Gastrocnemius medialis (tissue), 4 donors: Measurements from ENCODE around the gene KRT14.

Experiments used
- POLR2A ChIP-seq, 2 donors: fragments of 450-650 bp; IDR thresholded peaks; one replicate each; pipeline ENCODE4 v1.6.1; 2017; ENCODE audit warnings: antibody characterized with exemption in 2 of 2, mild to moderate bottlenecking in 2 of 2, moderate library complexity in 2 of 2
- TF ChIP-seq, protein P1 (sequence below), 5 experiments: fragments of 450-650 bp in 3 of 5; fragments of 200-600 bp in 2 of 5; sonication (generic) in 2 of 5; IDR thresholded peaks in 4 of 5; conservative IDR thresholded peaks in 1 of 5; 1 replicate in 4 of 5; 2 replicates in 1 of 5; pipeline ENCODE4 v1.5.1; 2016 to 2019; ENCODE audit warnings: antibody characterized with exemption in 5 of 5, mild to moderate bottlenecking in 3 of 5, moderate library complexity in 3 of 5

DNA sequence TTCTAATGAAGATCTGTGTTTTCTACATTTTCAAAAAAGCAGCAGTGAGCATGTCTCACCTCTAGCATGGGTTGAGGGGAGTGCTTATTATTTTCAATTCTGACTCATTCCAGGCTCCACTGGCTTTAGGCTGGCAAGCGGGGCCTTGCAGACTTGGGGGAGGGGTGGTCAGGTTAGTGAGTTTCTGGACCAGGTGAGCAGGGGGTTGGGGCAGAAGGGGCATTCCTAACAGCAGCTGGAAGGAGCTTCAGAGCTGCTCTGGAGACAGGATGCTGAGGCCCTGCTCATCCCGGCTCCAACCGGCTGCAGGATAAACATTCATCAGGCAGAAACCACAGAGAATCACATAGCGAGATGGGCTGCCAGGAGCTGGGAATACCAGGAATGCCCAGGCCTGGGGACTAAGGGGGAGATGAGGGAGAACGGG, 48.1 kb downstream of the KRT14 start:
- TF ChIP-seq, protein P1, sequence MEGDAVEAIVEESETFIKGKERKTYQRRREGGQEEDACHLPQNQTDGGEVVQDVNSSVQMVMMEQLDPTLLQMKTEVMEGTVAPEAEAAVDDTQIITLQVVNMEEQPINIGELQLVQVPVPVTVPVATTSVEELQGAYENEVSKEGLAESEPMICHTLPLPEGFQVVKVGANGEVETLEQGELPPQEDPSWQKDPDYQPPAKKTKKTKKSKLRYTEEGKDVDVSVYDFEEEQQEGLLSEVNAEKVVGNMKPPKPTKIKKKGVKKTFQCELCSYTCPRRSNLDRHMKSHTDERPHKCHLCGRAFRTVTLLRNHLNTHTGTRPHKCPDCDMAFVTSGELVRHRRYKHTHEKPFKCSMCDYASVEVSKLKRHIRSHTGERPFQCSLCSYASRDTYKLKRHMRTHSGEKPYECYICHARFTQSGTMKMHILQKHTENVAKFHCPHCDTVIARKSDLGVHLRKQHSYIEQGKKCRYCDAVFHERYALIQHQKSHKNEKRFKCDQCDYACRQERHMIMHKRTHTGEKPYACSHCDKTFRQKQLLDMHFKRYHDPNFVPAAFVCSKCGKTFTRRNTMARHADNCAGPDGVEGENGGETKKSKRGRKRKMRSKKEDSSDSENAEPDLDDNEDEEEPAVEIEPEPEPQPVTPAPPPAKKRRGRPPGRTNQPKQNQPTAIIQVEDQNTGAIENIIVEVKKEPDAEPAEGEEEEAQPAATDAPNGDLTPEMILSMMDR (IDR thresholded peaks at IDR 0.05 in 4 of 5, conservative IDR thresholded peaks at IDR 0.05 in 1 of 5) = no peak
- no peak for TF ChIP-seq POLR2A (IDR thresholded peaks at IDR 0.05)
